Measurements from ENCODE around the gene DCN.

DCN gene

DNA sequence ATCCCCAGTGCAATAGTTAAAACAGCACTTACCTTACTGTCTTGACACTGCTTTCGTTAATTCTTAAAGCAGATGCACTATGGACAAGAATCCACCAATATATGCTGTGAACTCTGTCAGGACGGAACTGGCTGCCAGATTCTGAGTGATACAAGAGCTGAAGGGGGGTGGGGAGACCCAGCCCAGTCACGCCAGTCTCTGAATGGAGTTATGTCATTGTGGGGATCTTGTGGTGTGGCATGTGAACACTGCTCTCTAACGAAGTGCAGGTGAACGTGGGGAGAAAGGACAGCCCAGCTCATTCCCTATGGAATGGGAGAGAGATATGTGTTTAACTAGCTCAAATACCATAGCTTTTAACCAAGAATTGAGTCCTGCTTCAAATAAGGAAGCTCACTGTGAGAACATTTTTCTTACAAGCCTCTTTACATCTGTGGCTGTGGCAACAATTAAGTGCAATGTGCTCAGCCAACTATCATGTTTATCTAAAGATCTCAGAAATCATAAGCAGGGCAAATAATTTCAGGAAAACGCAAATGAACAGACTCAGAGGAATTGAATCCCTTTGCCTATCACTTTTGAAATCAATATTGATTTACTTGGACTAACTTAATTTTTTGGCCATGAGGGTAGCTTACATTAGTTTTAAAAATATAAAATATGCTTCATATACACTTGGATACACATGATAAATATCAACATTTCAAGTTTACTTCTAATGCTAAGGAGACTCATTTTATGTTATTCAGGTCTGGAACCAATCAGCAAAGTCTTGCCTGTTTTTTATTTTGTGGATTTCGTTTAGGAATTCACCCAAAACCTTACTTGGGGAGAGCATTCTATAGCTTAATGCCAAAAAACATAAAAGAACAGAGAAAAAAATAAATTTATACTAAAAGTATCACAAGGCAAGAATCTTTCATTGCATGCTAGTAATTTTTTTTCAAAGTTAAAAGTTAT is 71.0 kb downstream of the DCN start, which contains the start of gene LUM:
Gene LUM, minus strand, starts transcription at position 129 of the 960 bp plus-strand sequence. CDS start 2,515 bp downstream, outside the sequence.
- H3K4me2 ChIP-seq (ENCODE audit: low read length) = no peak within 1 kb of the TSS
- H4K20me1 ChIP-seq (ENCODE audit: control insufficient read depth, insufficient read depth, low read depth, low read length) = no peaks in the 10 kb centered on the region
- H3F3A ChIP-seq (ENCODE audit: control insufficient read depth, insufficient read depth) = no peaks in the 10 kb centered on the region
- no peaks in the 10 kb centered on the region for H3K9me2 ChIP-seq (replicated peaks; ENCODE audit: control insufficient read depth, low read length)
- no peaks in the 10 kb centered on the region for H3K4me1 ChIP-seq (ENCODE audit: control insufficient read depth, low read length)
- no peak for TF ChIP-seq EZH2phosphoT487 (IDR thresholded peaks at IDR 0.05; ENCODE audit: borderline replicate concordance, low read length)
- TF ChIP-seq, protein P1, sequence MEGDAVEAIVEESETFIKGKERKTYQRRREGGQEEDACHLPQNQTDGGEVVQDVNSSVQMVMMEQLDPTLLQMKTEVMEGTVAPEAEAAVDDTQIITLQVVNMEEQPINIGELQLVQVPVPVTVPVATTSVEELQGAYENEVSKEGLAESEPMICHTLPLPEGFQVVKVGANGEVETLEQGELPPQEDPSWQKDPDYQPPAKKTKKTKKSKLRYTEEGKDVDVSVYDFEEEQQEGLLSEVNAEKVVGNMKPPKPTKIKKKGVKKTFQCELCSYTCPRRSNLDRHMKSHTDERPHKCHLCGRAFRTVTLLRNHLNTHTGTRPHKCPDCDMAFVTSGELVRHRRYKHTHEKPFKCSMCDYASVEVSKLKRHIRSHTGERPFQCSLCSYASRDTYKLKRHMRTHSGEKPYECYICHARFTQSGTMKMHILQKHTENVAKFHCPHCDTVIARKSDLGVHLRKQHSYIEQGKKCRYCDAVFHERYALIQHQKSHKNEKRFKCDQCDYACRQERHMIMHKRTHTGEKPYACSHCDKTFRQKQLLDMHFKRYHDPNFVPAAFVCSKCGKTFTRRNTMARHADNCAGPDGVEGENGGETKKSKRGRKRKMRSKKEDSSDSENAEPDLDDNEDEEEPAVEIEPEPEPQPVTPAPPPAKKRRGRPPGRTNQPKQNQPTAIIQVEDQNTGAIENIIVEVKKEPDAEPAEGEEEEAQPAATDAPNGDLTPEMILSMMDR (IDR thresholded peaks at IDR 0.05; ENCODE audit: low read depth, low read length, poor library complexity, severe bottlenecking) = no peak
- no peaks in the 10 kb centered on the region for H3K27me3 ChIP-seq (ENCODE audit: control insufficient read depth, low read length)
- H3K27ac ChIP-seq (ENCODE audit: low read depth, low read length) = no peak within 1 kb of the TSS
- no peak within 1 kb of the TSS for H3K4me3 ChIP-seq (ENCODE audit: low read length)
- no peaks in the 10 kb centered on the region for H3K79me2 ChIP-seq (ENCODE audit: control insufficient read depth, low read length)
- H3K36me3 ChIP-seq (ENCODE audit: control insufficient read depth, low read length) = no peaks in the 10 kb centered on the region
- H3K9me3 ChIP-seq (ENCODE audit: control insufficient read depth, insufficient read depth, low read length) = no peaks in the 10 kb centered on the region

- Histone ChIP-seq H3K9me3 (ENCODE audit: control insufficient read depth, insufficient read depth, low read length) (no peaks in the 10 kb centered on the region), H3K9me2 (replicated peaks; ENCODE audit: control insufficient read depth, low read length) (no peaks in the 10 kb centered on the region), H3K4me1 (ENCODE audit: control insufficient read depth, low read length) (no peaks in the 10 kb centered on the region), H3K36me3 (ENCODE audit: control insufficient read depth, low read length) (no peaks in the 10 kb centered on the region), H3K79me2 (ENCODE audit: control insufficient read depth, low read length) (no peaks in the 10 kb centered on the region), H3K4me2 (ENCODE audit: low read length) (no peak overlapping the region), H3F3A (ENCODE audit: control insufficient read depth, insufficient read depth) (no peaks in the 10 kb centered on the region), H3K4me3 (ENCODE audit: low read length) (no peak overlapping the region), H4K20me1 (ENCODE audit: control insufficient read depth, insufficient read depth, low read depth, low read length) (no peaks in the 10 kb centered on the region), H3K27ac (ENCODE audit: low read depth, low read length) (no peak overlapping the region), H3K27me3 (ENCODE audit: control insufficient read depth, low read length) (no peaks in the 10 kb centered on the region)
- TF ChIP-seq, protein P1 (IDR thresholded peaks at IDR 0.05; ENCODE audit: low read depth, low read length, poor library complexity, severe bottlenecking) = no peak
- no peak for TF ChIP-seq EZH2phosphoT487 (IDR thresholded peaks at IDR 0.05; ENCODE audit: borderline replicate concordance, low read length)
Observed at GRCh38 chr12:91110311-91110924, 72.2 kb downstream of the DCN start.

GRCh38 chr12:91109581-91110310 is 72.9 kb downstream of the DCN start:
- no peaks in the 10 kb centered on the region for H3F3A ChIP-seq (ENCODE audit: control insufficient read depth, insufficient read depth)
- H3K9me3 ChIP-seq (ENCODE audit: control insufficient read depth, insufficient read depth, low read length) = no peaks in the 10 kb centered on the region
- no peaks in the 10 kb centered on the region for H4K20me1 ChIP-seq (ENCODE audit: control insufficient read depth, insufficient read depth, low read depth, low read length)
- no peaks in the 10 kb centered on the region for H3K36me3 ChIP-seq (ENCODE audit: control insufficient read depth, low read length)
- no peak overlapping the region for H3K4me2 ChIP-seq (ENCODE audit: low read length)
- TF ChIP-seq, protein P1 (IDR thresholded peaks at IDR 0.05; ENCODE audit: low read depth, low read length, poor library complexity, severe bottlenecking) = no peak
- no peak for TF ChIP-seq EZH2phosphoT487 (IDR thresholded peaks at IDR 0.05; ENCODE audit: borderline replicate concordance, low read length)
- no peaks in the 10 kb centered on the region for H3K4me1 ChIP-seq (ENCODE audit: control insufficient read depth, low read length)
- no peaks in the 10 kb centered on the region for H3K79me2 ChIP-seq (ENCODE audit: control insufficient read depth, low read length)
- no peaks in the 10 kb centered on the region for H3K9me2 ChIP-seq (replicated peaks; ENCODE audit: control insufficient read depth, low read length)
- H3K27me3 ChIP-seq (ENCODE audit: control insufficient read depth, low read length) = no peaks in the 10 kb centered on the region
- no peak overlapping the region for H3K27ac ChIP-seq (ENCODE audit: low read depth, low read length)
- no peak overlapping the region for H3K4me3 ChIP-seq (ENCODE audit: low read length)

Data from DOHH2 (cell line).